ENCODE results near the gene SESN3.

Gene SESN3

GRCh38 chr11:95200781-95201457 lies 30.1 kb downstream of the SESN3 start:
- Histone ChIP-seq H3K4me1 (ENCODE audit: insufficient read depth, low read length) (no peaks in the 10 kb centered on the region), H3K27me3 (ENCODE audit: insufficient read depth, low read length) (no peaks in the 10 kb centered on the region), H3K27ac (ENCODE audit: low read length) (no peak overlapping the region), H3K9me3 (ENCODE audit: insufficient read depth, low read depth, low read length) (no peaks in the 10 kb centered on the region), H3K36me3 (ENCODE audit: insufficient read depth, low read depth, low read length) (no peaks in the 10 kb centered on the region), H3K9ac (ENCODE audit: low read depth, low read length) (no peak overlapping the region), H3K4me3 (ENCODE audit: low read length) (no peak overlapping the region)

- Histone ChIP-seq H3K27me3 (ENCODE audit: insufficient read depth, low read length) (no peaks in the 10 kb centered on the region), H3K9ac (ENCODE audit: low read depth, low read length) (no peak overlapping the region), H3K4me3 (ENCODE audit: low read length) (no peak overlapping the region), H3K27ac (ENCODE audit: low read length) (no peak overlapping the region), H3K9me3 (ENCODE audit: insufficient read depth, low read depth, low read length) (no peaks in the 10 kb centered on the region), H3K36me3 (ENCODE audit: insufficient read depth, low read depth, low read length) (peaks cover 10% of the 10 kb centered on the region), H3K4me1 (ENCODE audit: insufficient read depth, low read length) (no peaks in the 10 kb centered on the region)
These were observed 35.2 kb downstream of the SESN3 start for GRCh38 chr11:95195831-95196230.

GRCh38 chr11:95193541-95193940 lies 37.5 kb downstream of the SESN3 start:
- Histone ChIP-seq H3K9ac (ENCODE audit: low read depth, low read length) (no peak overlapping the region), H3K4me3 (ENCODE audit: low read length) (no peak overlapping the region), H3K27ac (ENCODE audit: low read length) (no peak overlapping the region), H3K27me3 (ENCODE audit: insufficient read depth, low read length) (no peaks in the 10 kb centered on the region), H3K36me3 (ENCODE audit: insufficient read depth, low read depth, low read length) (peaks cover 33% of the 10 kb centered on the region), H3K4me1 (ENCODE audit: insufficient read depth, low read length) (no peaks in the 10 kb centered on the region), H3K9me3 (ENCODE audit: insufficient read depth, low read depth, low read length) (no peaks in the 10 kb centered on the region)

GRCh38 chr11:95192717-95193116 lies 38.3 kb downstream of the SESN3 start:
- Histone ChIP-seq H3K27me3 (ENCODE audit: insufficient read depth, low read length) (no peaks in the 10 kb centered on the region), H3K4me1 (ENCODE audit: insufficient read depth, low read length) (no peaks in the 10 kb centered on the region), H3K27ac (ENCODE audit: low read length) (no peak overlapping the region), H3K4me3 (ENCODE audit: low read length) (no peak overlapping the region), H3K9me3 (ENCODE audit: insufficient read depth, low read depth, low read length) (no peaks in the 10 kb centered on the region), H3K36me3 (ENCODE audit: insufficient read depth, low read depth, low read length) (peaks cover 37% of the 10 kb centered on the region), H3K9ac (ENCODE audit: low read depth, low read length) (no peak overlapping the region)

- Histone ChIP-seq H3K4me3 (ENCODE audit: low read length) (no peak overlapping the region), H3K27ac (ENCODE audit: low read length) (no peak overlapping the region), H3K9ac (ENCODE audit: low read depth, low read length) (no peak overlapping the region), H3K9me3 (ENCODE audit: insufficient read depth, low read depth, low read length) (no peaks in the 10 kb centered on the region), H3K27me3 (ENCODE audit: insufficient read depth, low read length) (no peaks in the 10 kb centered on the region), H3K36me3 (ENCODE audit: insufficient read depth, low read depth, low read length) (peaks cover 57% of the 10 kb centered on the region), H3K4me1 (ENCODE audit: insufficient read depth, low read length) (no peaks in the 10 kb centered on the region)
These were observed 43.3 kb downstream of the SESN3 start for GRCh38 chr11:95187723-95188122.

- no peaks in the 10 kb centered on the region for H3K27me3 ChIP-seq (ENCODE audit: insufficient read depth, low read length)
- H3K4me1 ChIP-seq (ENCODE audit: insufficient read depth, low read length): no peaks in the 10 kb centered on the region
- no peak overlapping the region for H3K27ac ChIP-seq (ENCODE audit: low read length)
- H3K36me3 ChIP-seq (ENCODE audit: insufficient read depth, low read depth, low read length): peaks cover 57% of the 10 kb centered on the region
- no peaks in the 10 kb centered on the region for H3K9me3 ChIP-seq (ENCODE audit: insufficient read depth, low read depth, low read length)
- H3K4me3 ChIP-seq (ENCODE audit: low read length): no peak overlapping the region
- H3K9ac ChIP-seq (ENCODE audit: low read depth, low read length): no peak overlapping the region
These were observed 48.6 kb downstream of the SESN3 start for GRCh38 chr11:95182397-95182796.

- H3K36me3 ChIP-seq (ENCODE audit: insufficient read depth, low read depth, low read length): peaks cover 80% of the 10 kb centered on the region
- H3K9me3 ChIP-seq (ENCODE audit: insufficient read depth, low read depth, low read length): no peaks in the 10 kb centered on the region
- H3K4me3 ChIP-seq (ENCODE audit: low read length): no peak overlapping the region
- no peaks in the 10 kb centered on the region for H3K27me3 ChIP-seq (ENCODE audit: insufficient read depth, low read length)
- no peak overlapping the region for H3K27ac ChIP-seq (ENCODE audit: low read length)
- no peak overlapping the region for H3K9ac ChIP-seq (ENCODE audit: low read depth, low read length)
- no peaks in the 10 kb centered on the region for H3K4me1 ChIP-seq (ENCODE audit: insufficient read depth, low read length)
These were observed 55.1 kb downstream of the SESN3 start for GRCh38 chr11:95175818-95176380.

- Histone ChIP-seq H3K9ac (ENCODE audit: low read depth, low read length) (no peak overlapping the region), H3K4me1 (ENCODE audit: insufficient read depth, low read length) (peaks cover 18% of the 10 kb centered on the region; the same call in 1 of the 2 replicates), H3K36me3 (ENCODE audit: insufficient read depth, low read depth, low read length) (peaks cover 32% of the 10 kb centered on the region), H3K27me3 (ENCODE audit: insufficient read depth, low read length) (no peaks in the 10 kb centered on the region), H3K27ac (ENCODE audit: low read length) (no peak overlapping the region), H3K9me3 (ENCODE audit: insufficient read depth, low read depth, low read length) (no peaks in the 10 kb centered on the region), H3K4me3 (ENCODE audit: low read length) (no peak overlapping the region)
These were observed 60.7 kb downstream of the SESN3 start for GRCh38 chr11:95170294-95170693.

- Histone ChIP-seq H3K4me1 (ENCODE audit: insufficient read depth, low read length) (peaks cover 18% of the 10 kb centered on the region; the same call in 1 of the 2 replicates), H3K9ac (ENCODE audit: low read depth, low read length) (no peak overlapping the region), H3K4me3 (ENCODE audit: low read length) (no peak overlapping the region), H3K9me3 (ENCODE audit: insufficient read depth, low read depth, low read length) (no peaks in the 10 kb centered on the region), H3K36me3 (ENCODE audit: insufficient read depth, low read depth, low read length) (peaks cover 3% of the 10 kb centered on the region), H3K27ac (ENCODE audit: low read length) (no peak overlapping the region), H3K27me3 (ENCODE audit: insufficient read depth, low read length) (no peaks in the 10 kb centered on the region)
These were observed 64.2 kb downstream of the SESN3 start for GRCh38 chr11:95166781-95167180.

GRCh38 chr11:95165638-95166037 lies 65.4 kb downstream of the SESN3 start:
- Histone ChIP-seq H3K4me1 (ENCODE audit: insufficient read depth, low read length) (peaks cover 18% of the 10 kb centered on the region; the same call in 1 of the 2 replicates), H3K9me3 (ENCODE audit: insufficient read depth, low read depth, low read length) (no peaks in the 10 kb centered on the region), H3K36me3 (ENCODE audit: insufficient read depth, low read depth, low read length) (no peaks in the 10 kb centered on the region), H3K27ac (ENCODE audit: low read length) (no peak overlapping the region), H3K4me3 (ENCODE audit: low read length) (no peak overlapping the region), H3K9ac (ENCODE audit: low read depth, low read length) (no peak overlapping the region), H3K27me3 (ENCODE audit: insufficient read depth, low read length) (no peaks in the 10 kb centered on the region)

- Histone ChIP-seq H3K27me3 (ENCODE audit: insufficient read depth, low read length) (no peaks in the 10 kb centered on the region), H3K4me1 (ENCODE audit: insufficient read depth, low read length) (peaks cover 5% of the 10 kb centered on the region; the same call in 1 of the 2 replicates), H3K27ac (ENCODE audit: low read length) (no peak overlapping the region), H3K4me3 (ENCODE audit: low read length) (no peak overlapping the region), H3K9me3 (ENCODE audit: insufficient read depth, low read depth, low read length) (no peaks in the 10 kb centered on the region), H3K9ac (ENCODE audit: low read depth, low read length) (no peak overlapping the region), H3K36me3 (ENCODE audit: insufficient read depth, low read depth, low read length) (no peaks in the 10 kb centered on the region)
These were observed 67.9 kb downstream of the SESN3 start for GRCh38 chr11:95163106-95163505.

- Histone ChIP-seq H3K27me3 (ENCODE audit: insufficient read depth, low read length) (no peaks in the 10 kb centered on the region), H3K36me3 (ENCODE audit: insufficient read depth, low read depth, low read length) (no peaks in the 10 kb centered on the region), H3K9me3 (ENCODE audit: insufficient read depth, low read depth, low read length) (no peaks in the 10 kb centered on the region), H3K4me3 (ENCODE audit: low read length) (no peak overlapping the region), H3K9ac (ENCODE audit: low read depth, low read length) (no peak overlapping the region), H3K27ac (ENCODE audit: low read length) (no peak overlapping the region), H3K4me1 (ENCODE audit: insufficient read depth, low read length) (no peaks in the 10 kb centered on the region)
These were observed 69.8 kb downstream of the SESN3 start for GRCh38 chr11:95161248-95161647.

Measured in iPS-20b (cell line).